DOHH2 (cell line): ENCODE measurements around the gene MCUR1.

Experiments used
- H3F3A ChIP-seq: fragments of 200-600 bp; sonication (generic), shearing (Covaris generic); 2 replicates; pipeline ENCODE4 v1.6.0; 2016; ENCODE audit warnings: antibody characterized with exemption, mild to moderate bottlenecking; ENCODE audit not compliant: control insufficient read depth, insufficient read depth
- H3K27ac ChIP-seq: fragments of 200-600 bp; sonication (generic); 2 replicates; pipeline ENCODE4 v1.5.1; 2014; ENCODE audit warnings: low read depth, mild to moderate bottlenecking, low read length, moderate library complexity
- H3K27me3 ChIP-seq: fragments of 200-600 bp; sonication (generic); 2 replicates; pipeline ENCODE4 v1.6.1; 2014; ENCODE audit warnings: mild to moderate bottlenecking, low read length, mixed read lengths; ENCODE audit not compliant: control insufficient read depth
- H3K36me3 ChIP-seq: fragments of 200-600 bp; sonication (generic); 2 replicates; pipeline ENCODE4 v1.6.1; 2014; ENCODE audit warnings: mild to moderate bottlenecking, low read length, moderate library complexity, mixed read lengths; ENCODE audit not compliant: control insufficient read depth
- H3K4me1 ChIP-seq: fragments of 200-600 bp; sonication (generic); 2 replicates; pipeline ENCODE4 v1.6.1; 2014; ENCODE audit warnings: mild to moderate bottlenecking, low read length, mixed read lengths; ENCODE audit not compliant: control insufficient read depth
- H3K4me2 ChIP-seq: fragments of 200-600 bp; sonication (generic); 2 replicates; pipeline ENCODE4 v1.6.0; 2014; ENCODE audit warnings: mild to moderate bottlenecking, low read length, moderate library complexity
- H3K4me3 ChIP-seq: fragments of 200-600 bp; sonication (generic); 2 replicates; pipeline ENCODE4 v1.5.1; 2014; ENCODE audit warnings: mild to moderate bottlenecking, low read length, mixed read lengths
- H3K79me2 ChIP-seq: fragments of 200-600 bp; sonication (generic); 2 replicates; pipeline ENCODE4 v1.6.1; 2014; ENCODE audit warnings: mild to moderate bottlenecking, low read length, mixed read lengths; ENCODE audit not compliant: control insufficient read depth
- H3K9me2 ChIP-seq: fragments of 200-600 bp; sonication (generic); replicated peaks from 2 replicates; pipeline ENCODE4 v1.6.1; 2014; ENCODE audit warnings: mild to moderate bottlenecking, low read length, mixed read lengths; ENCODE audit not compliant: control insufficient read depth
- H3K9me3 ChIP-seq: fragments of 200-600 bp; sonication (generic); 2 replicates; pipeline ENCODE4 v1.6.1; 2014; ENCODE audit warnings: antibody characterized with exemption, low read length, mixed read lengths; ENCODE audit not compliant: control insufficient read depth, insufficient read depth
- H4K20me1 ChIP-seq: fragments of 200-600 bp; sonication (generic); 2 replicates; pipeline ENCODE4 v1.6.0; 2014; ENCODE audit warnings: low read depth, mild to moderate bottlenecking, antibody characterized with exemption, low read length, moderate library complexity; ENCODE audit not compliant: control insufficient read depth, insufficient read depth
- CTCF ChIP-seq: fragments of 200-600 bp; sonication (generic); IDR thresholded peaks from one replicate; pipeline ENCODE4 v1.5.1; 2014; ENCODE audit warnings: antibody characterized with exemption, mild to moderate bottlenecking, low read depth, low read length; ENCODE audit not compliant: poor library complexity, severe bottlenecking
- EZH2phosphoT487 ChIP-seq: fragments of 200-600 bp; sonication (generic); IDR thresholded peaks from 2 replicates; pipeline ENCODE4 v1.6.1; 2017; ENCODE audit warnings: borderline replicate concordance, mild to moderate bottlenecking, antibody characterized with exemption, low read length, moderate library complexity, mixed read lengths

The MCUR1 gene

GRCh38 chr6:13794184-13794583 lies 20.2 kb downstream of the MCUR1 start:
- Histone ChIP-seq H3K4me3 (no peak overlapping the region), H3K36me3 (peaks cover 51% of the 10 kb centered on the region), H3K4me2 (no peak overlapping the region), H3F3A (no peaks in the 10 kb centered on the region), H3K4me1 (0 out of 2 replicates have a peak, but pooled peaks cover 3% of the 10 kb centered on the region), H3K79me2 (no peaks in the 10 kb centered on the region), H3K9me3 (no peaks in the 10 kb centered on the region), H4K20me1 (no peaks in the 10 kb centered on the region), H3K27me3 (no peaks in the 10 kb centered on the region), H3K9me2 (no peaks in the 10 kb centered on the region), H3K27ac (no peak overlapping the region)
- TF ChIP-seq EZH2phosphoT487: no peak
- TF ChIP-seq CTCF: no peak

GRCh38 chr6:13789746-13790145 lies 24.6 kb downstream of the MCUR1 start:
- H3K9me2 ChIP-seq: no peaks in the 10 kb centered on the region
- H4K20me1 ChIP-seq: no peaks in the 10 kb centered on the region
- H3F3A ChIP-seq: no peaks in the 10 kb centered on the region
- no peak overlapping the region for H3K4me3 ChIP-seq
- no peak overlapping the region for H3K4me2 ChIP-seq
- no peaks in the 10 kb centered on the region for H3K79me2 ChIP-seq
- 0 out of 2 replicates have a peak, but pooled peaks cover 3% of the 10 kb centered on the region for H3K4me1 ChIP-seq
- no peaks in the 10 kb centered on the region for H3K9me3 ChIP-seq
- peaks cover 43% of the 10 kb centered on the region for H3K36me3 ChIP-seq
- no peaks in the 10 kb centered on the region for H3K27me3 ChIP-seq
- TF ChIP-seq CTCF (no peak), EZH2phosphoT487 (no peak)
- no peak overlapping the region for H3K27ac ChIP-seq

- Histone ChIP-seq H3F3A (no peaks in the 10 kb centered on the region), H3K4me2 (no peak overlapping the region), H3K4me3 (no peak overlapping the region), H4K20me1 (no peaks in the 10 kb centered on the region), H3K27me3 (no peaks in the 10 kb centered on the region), H3K9me2 (no peaks in the 10 kb centered on the region), H3K9me3 (no peaks in the 10 kb centered on the region), H3K79me2 (no peaks in the 10 kb centered on the region), H3K27ac (no peak overlapping the region), H3K4me1 (no peaks in the 10 kb centered on the region), H3K36me3 (peaks cover 34% of the 10 kb centered on the region)
- TF ChIP-seq CTCF (no peak), EZH2phosphoT487 (no peak)
Measured at GRCh38 chr6:13788820-13789219, 25.5 kb downstream of the MCUR1 start.
